NCI-H1436 treated with DMSO at 0.1 percent for 48 hours (cell line): ENCODE data around the gene PAX4.
"Not testable (repeated sequence)": the region's sequence is repeated elsewhere in the genome, so short reads cannot be mapped to it uniquely, and the experiment has no call there.

Source experiments
- DNase-seq: peaks from one replicate; lab custom pipeline; 2025; lab: John Stamatoyannopoulos, UW

Gene PAX4

GRCh38 chr7:127585044-127585953, 32.6 kb downstream of the PAX4 start, which contains the start of gene GCC1:
TSS of gene GCC1 (minus strand) at chr7:127585596. CDS start at chr7:127585182, 414 bp downstream.
- no peak for DNase-seq

GRCh38 chr7:127584648-127585043, 33.3 kb downstream of the PAX4 start:
- DNase-seq = no peak

GRCh38 chr7:127582361-127582760, 35.6 kb downstream of the PAX4 start:
- DNase-seq = no peak

- DNase-seq = no peak
These were observed 36.2 kb downstream of the PAX4 start for GRCh38 chr7:127581716-127582115.

GRCh38 chr7:127580612-127581011, 37.3 kb downstream of the PAX4 start:
- no peak for DNase-seq

GRCh38 chr7:127578711-127579275, 39.1 kb downstream of the PAX4 start:
- no peak for DNase-seq

- DNase-seq = no peak
These were observed 39.8 kb downstream of the PAX4 start for GRCh38 chr7:127578036-127578684.

- DNase-seq = no peak
These were observed 46.0 kb downstream of the PAX4 start for GRCh38 chr7:127571741-127572505.

- DNase-seq = not testable (repeated sequence)
These were observed 49.9 kb downstream of the PAX4 start for GRCh38 chr7:127568034-127568433.

GRCh38 chr7:127566242-127566641, 51.7 kb downstream of the PAX4 start:
- DNase-seq = no peak
